Cardiac fibroblast (primary cell): ENCODE data around the gene OPRL1.

Source experiments
- DNase-seq, 2 donors: peaks; one replicate each; pipeline versions ENCODE4 v3.0.0 to v3.0.0-alpha.2; 2010; ENCODE audit warnings: low read depth in 2 of 2
- H3K4me3 ChIP-seq, 2 donors: replicated peaks in 1 of 2; 1 replicate in 1 of 2; 2 replicates in 1 of 2; pipeline ENCODE4 v1.5.1; 2011; ENCODE audit warnings: low read depth in 2 of 2, low read length in 2 of 2, mild to moderate bottlenecking in 2 of 2, moderate library complexity in 1 of 2
- TF ChIP-seq, protein P1 (sequence below): IDR thresholded peaks from one replicate; pipeline ENCODE4 v1.5.1; 2011; ENCODE audit warnings: low read depth, mild to moderate bottlenecking, low read length, inconsistent platforms

Gene OPRL1

DNA sequence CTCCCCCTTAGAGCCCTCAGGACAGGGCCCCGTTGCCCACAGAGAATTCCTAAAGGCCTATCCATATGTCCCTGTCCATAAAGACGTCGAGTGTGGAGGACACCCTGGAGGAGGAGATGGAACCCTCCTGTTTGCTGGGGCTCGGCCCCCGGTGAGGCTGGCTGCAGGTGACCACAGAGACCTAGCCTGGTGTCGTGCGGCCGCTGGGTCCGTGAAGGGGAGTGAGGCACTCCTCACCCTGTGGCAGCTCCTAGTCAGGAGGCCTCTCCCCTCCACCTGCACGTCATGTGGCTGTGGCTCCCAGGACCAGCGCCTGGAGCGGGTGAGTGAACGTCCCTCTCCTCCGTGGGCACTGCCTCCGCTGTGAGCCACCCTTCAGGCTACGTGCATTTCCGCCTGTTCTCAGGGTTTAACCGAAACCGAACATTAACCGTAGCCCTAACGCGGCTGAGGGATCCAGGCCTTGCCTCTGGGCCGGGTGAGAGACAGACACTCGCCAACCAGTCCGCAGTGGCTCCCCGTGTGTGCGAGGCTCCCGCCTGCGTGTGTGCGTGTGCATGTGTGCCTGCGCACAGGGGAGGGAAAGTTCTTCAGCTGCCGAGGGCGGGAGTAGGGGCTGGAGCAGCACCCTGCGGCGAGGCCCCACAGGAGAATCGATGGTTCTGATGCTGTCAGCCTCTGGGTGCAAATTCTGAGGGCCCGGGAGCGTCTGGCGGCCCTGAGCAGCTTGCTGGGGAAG is 22.8 kb upstream of the OPRL1 start:
- no peak for DNase-seq
- H3K4me3 ChIP-seq, result no peak overlapping the region

DNA sequence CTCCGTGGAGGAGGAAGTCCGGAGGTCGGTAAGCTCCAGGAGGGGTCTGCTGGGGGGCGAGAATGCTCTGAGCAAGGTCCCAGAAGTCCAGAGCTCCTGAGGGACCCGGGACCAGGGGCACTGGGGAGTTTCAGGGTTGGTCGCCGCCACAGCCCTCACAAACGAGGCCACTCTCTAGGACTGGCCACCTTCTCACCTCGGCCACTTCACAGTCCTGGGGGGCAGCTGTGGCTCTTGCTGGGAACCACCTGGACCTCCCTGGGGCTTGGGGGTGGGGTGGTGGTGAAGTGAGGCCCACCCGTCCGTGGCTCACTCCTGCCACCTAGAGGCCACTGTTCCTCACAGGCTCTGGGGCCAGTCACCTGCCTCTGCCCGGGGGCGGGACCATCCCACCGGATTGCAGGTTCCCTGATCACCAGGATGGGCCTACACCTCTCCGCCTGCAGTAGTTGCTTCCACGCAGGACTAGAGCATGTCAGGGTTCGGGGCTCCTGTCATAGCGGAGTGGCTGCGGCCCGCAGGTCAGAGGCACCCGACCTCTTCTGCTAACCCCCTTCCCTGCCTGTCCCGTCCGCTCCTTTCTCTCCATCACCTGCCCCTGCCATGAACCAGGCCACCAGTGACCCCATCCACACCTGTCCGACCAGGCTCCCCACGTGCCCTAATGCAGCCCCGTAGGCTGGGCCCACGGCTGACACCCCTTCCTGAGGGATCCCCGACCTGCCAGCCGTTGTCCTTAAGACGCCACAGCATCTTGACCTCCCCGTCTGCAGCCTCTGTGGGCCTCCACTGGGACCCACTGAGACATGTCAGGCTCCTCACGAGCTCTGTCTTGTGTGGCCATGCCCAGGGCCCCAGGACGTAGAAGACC is 22.0 kb upstream of the OPRL1 start:
- no peak overlapping the region for H3K4me3 ChIP-seq
- TF ChIP-seq, protein P1, sequence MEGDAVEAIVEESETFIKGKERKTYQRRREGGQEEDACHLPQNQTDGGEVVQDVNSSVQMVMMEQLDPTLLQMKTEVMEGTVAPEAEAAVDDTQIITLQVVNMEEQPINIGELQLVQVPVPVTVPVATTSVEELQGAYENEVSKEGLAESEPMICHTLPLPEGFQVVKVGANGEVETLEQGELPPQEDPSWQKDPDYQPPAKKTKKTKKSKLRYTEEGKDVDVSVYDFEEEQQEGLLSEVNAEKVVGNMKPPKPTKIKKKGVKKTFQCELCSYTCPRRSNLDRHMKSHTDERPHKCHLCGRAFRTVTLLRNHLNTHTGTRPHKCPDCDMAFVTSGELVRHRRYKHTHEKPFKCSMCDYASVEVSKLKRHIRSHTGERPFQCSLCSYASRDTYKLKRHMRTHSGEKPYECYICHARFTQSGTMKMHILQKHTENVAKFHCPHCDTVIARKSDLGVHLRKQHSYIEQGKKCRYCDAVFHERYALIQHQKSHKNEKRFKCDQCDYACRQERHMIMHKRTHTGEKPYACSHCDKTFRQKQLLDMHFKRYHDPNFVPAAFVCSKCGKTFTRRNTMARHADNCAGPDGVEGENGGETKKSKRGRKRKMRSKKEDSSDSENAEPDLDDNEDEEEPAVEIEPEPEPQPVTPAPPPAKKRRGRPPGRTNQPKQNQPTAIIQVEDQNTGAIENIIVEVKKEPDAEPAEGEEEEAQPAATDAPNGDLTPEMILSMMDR, result peak; percentile 90
- DNase-seq, result peak; percentile 61 to 74

More for the DNA sequence above, 22.8 kb upstream of the OPRL1 start:
- TF ChIP-seq, protein P1, result no peak

DNA sequence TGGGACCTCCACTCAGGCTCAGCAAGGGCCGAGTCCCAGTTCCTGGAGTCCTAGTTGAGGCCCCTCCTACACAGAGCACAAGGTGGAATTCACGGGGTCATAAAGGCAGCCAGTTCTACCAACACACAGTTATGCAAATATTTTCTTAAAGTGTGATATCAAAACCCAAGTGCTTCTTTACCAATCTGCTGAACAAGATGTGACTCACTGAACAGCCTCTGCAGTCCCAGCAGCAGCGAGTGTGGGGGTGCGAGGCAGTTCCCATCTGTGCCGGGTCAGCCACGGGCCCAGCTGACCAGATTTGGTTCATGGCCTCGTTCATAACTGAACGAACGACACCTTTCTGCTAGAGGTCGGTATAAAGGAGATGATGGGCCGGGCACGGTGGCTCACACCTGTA is 21.3 kb upstream of the OPRL1 start:
- TF ChIP-seq, protein P1, result no peak
- peak in 1 of 2 donors; percentile 50 for DNase-seq

DNA sequence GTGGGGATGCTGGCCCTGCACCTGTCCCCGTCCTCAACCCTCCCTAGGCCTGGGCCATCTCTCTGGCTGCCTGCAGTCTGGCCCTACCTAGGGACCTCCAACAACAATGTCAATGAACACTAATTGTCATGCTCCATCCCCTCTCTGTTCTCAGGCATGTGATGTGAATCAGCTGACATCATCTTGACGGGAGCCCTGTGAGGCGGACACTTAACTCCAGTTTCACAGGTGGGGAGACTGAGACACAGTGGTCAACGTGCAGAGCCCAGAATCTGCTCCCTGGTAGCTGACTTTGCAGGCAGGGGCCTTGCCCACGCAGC is 17.6 kb upstream of the OPRL1 start:
- DNase-seq, result no peak
- H3K4me3 ChIP-seq, result peak overlapping the region; percentile 53 to 60
- TF ChIP-seq, protein P1, result no peak

More for the DNA sequence above, 21.3 kb upstream of the OPRL1 start:
- H3K4me3 ChIP-seq, result no peak overlapping the region

DNA sequence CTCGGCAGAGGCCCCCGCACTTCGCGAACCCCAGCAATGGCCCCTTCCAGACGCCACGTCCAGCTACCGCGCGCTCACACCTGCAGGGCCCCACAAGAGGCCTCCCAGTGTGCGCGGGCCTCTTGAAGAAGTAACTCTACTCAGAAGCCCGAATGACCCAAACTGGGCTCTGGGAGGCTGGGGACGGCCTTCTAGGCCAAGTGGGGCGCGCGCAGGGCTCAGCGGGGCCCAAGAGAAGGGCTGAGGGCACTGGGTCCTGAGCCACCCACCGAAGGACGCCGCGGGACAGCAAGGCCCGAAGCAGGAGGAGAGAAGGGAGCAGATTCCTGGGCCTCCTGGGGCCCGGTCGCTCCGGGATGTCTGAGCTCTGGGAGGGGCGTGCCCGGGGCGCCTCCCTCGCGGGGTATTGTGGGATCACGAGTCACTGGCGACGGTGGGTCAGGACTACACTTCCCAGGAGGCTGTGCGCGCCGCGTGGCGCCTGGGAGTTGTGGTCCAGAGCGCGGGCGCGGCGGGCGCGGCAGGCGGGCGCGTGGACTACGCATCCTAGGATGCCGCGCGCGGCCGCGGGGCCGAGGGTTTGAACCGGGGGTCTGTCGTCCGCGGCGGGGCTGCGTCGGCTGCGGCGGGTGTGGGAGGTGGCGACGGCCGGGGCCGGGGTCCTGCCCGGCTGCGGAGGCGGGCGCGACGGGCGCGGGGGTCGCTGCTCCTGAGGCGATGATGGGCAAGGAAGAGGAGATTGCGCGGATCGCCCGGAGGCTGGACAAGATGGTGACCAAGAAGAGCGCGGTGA is 17.1 kb upstream of the OPRL1 start, which contains the start of gene TCEA2:
TSS of gene TCEA2 (plus strand) at position 603 of the 793 bp plus-strand sequence. CDS start at position 718, 115 bp downstream.
- TF ChIP-seq, protein P1, result no peak
- peak within 1 kb of the TSS; percentile 84 to 96 for H3K4me3 ChIP-seq
- DNase-seq, result peak; percentile 96 to 97

DNA sequence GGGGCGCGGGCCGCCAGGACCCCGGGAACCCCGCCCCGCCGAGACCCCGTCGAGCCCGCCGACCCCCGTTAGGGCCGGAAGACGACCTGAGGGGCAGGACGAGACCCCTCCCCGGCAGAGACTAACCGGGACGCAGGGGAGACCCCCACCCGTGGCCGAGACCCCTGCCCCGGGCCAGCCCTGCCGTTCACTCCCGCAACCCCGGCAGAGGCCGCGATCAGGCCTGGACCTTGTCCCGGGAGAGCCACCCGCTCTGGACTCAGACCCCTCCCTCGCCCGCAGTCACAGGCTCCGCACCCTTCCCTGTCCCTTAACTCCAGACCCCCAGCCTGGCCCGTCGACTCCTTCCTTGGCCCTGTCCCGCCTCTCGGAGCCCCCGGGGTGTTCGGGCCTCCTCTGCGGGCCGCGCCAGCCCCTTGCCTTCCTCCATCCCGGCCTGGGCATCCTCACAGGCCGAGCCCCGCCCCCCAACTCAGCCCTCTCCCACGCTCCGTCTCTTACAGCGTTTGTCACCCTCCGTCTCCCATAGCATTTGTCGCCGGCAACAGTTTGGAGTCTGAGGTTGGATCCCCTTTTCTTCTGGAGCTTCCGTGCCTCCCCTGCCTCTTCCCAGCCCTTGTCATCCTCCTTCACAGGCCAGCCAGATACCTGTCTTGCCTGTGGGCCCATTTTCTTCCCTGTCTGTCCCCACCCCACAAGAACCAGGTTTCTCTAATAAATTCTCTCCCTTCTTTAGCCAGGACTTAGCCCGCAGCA is 16.3 kb upstream of the OPRL1 start:
- H3K4me3 ChIP-seq, result peak overlapping the region; percentile 84 to 96
- DNase-seq, result no peak
- TF ChIP-seq, protein P1, result no peak
